IMR-90 (cell line): ENCODE data around the gene CTSL. TPM values are rescaled to one million over a fixed set of nuclear protein-coding genes. Genes with fewer than 3 reads are reported as not detected.

Source experiments
- ATAC-seq: fragments of 200-7000 bp; cut with Tn5 transposase; 2 replicates; pipeline ENCODE4 v1.9.1; 2020; ENCODE audit warnings: low read depth, mild to moderate bottlenecking, moderate library complexity
- BruUV-seq: library from RNA; stranded (reverse); fragments of 400-500 nt; replicated peaks from 2 replicates; lab custom pipeline; 2021; lab: Mats Ljungman, UMichigan
- CTCF ChIA-PET: fragments of 300-600 bp; formaldehyde crosslinking; extraction: SDS; loops from one replicate; lab custom pipeline; 2021; ENCODE audit warnings: antibody characterized with exemption; lab: Yijun Ruan, JAX
- POLR2A ChIA-PET: fragments of 300-600 bp; sonication (Branson Sonifier 250); formaldehyde crosslinking; loops from one replicate; lab custom pipeline; 2022; ENCODE audit warnings: antibody characterized with exemption; ENCODE audit not compliant: unreplicated experiment; lab: Charles Lee
- DNase-seq: peaks from one replicate; pipeline ENCODE4 v3.0.0; 2013
- H2AFZ ChIP-seq: replicated peaks from 2 replicates; pipeline ENCODE3; 2013; ENCODE audit warnings: low read length, mild to moderate bottlenecking; ENCODE audit not compliant: poor library complexity
- H2AK5ac ChIP-seq: 2 replicates; pipeline ENCODE4 v1.6.1; 2013; ENCODE audit warnings: low read depth, low read length, inconsistent platforms
- H2AK9ac ChIP-seq: replicated peaks from 2 replicates; pipeline ENCODE3; 2013; ENCODE audit warnings: mild to moderate bottlenecking, low read depth, low read length, moderate library complexity; ENCODE audit not compliant: poor library complexity
- H2BK120ac ChIP-seq: 2 replicates; pipeline ENCODE4 v1.6.1; 2013; ENCODE audit warnings: low read depth, low read length, inconsistent platforms
- H2BK15ac ChIP-seq: 3 replicates; pipeline ENCODE4 v1.6.1; 2013; ENCODE audit warnings: low read depth, low read length, inconsistent platforms
- H2BK20ac ChIP-seq: 2 replicates; pipeline ENCODE4 v1.6.1; 2013; ENCODE audit warnings: low read depth, mild to moderate bottlenecking, inconsistent platforms, low read length, moderate library complexity
- H2BK5ac ChIP-seq: 2 replicates; pipeline ENCODE4 v1.6.1; 2013; ENCODE audit warnings: mild to moderate bottlenecking, low read depth, low read length, inconsistent platforms; ENCODE audit not compliant: poor library complexity, severe bottlenecking
- H3K14ac ChIP-seq: replicated peaks from 2 replicates; pipeline ENCODE4 v1.6.1; 2013; ENCODE audit warnings: low read depth, low read length, inconsistent platforms
- H3K18ac ChIP-seq: 2 replicates; pipeline ENCODE4 v1.6.1; 2013; ENCODE audit warnings: low read depth, low read length, control low read depth
- H3K23ac ChIP-seq: 2 replicates; pipeline ENCODE4 v1.6.1; 2013; ENCODE audit warnings: low read depth, low read length, inconsistent platforms
- H3K27ac ChIP-seq: 2 replicates; pipeline ENCODE4 v1.5.1; 2013; ENCODE audit warnings: mild to moderate bottlenecking, control low read depth, low read length; ENCODE audit not compliant: insufficient read depth
- H3K27me3 ChIP-seq: 2 replicates; pipeline ENCODE4 v1.6.1; 2013; ENCODE audit warnings: low read length; ENCODE audit not compliant: control insufficient read depth, insufficient read depth
- H3K36me3 ChIP-seq: 2 replicates; pipeline ENCODE4 v1.6.1; 2013; ENCODE audit warnings: low read length, mixed read lengths; ENCODE audit not compliant: control insufficient read depth, insufficient read depth
- H3K4ac ChIP-seq: 2 replicates; pipeline ENCODE4 v1.6.1; 2013; ENCODE audit warnings: low read depth, low read length, inconsistent platforms
- H3K4me1 ChIP-seq: 2 replicates; pipeline ENCODE4 v1.6.1; 2013; ENCODE audit warnings: low read length, mixed read lengths; ENCODE audit not compliant: control insufficient read depth, insufficient read depth
- H3K4me2 ChIP-seq: 2 replicates; pipeline ENCODE4 v1.6.1; 2013; ENCODE audit warnings: low read depth, mild to moderate bottlenecking, control low read depth, low read length, moderate library complexity
- H3K4me3 ChIP-seq: 2 replicates; pipeline ENCODE4 v1.5.1; 2013; ENCODE audit warnings: low read depth, mild to moderate bottlenecking, control low read depth, low read length, moderate library complexity; ENCODE audit not compliant: insufficient read depth
- H3K56ac ChIP-seq: 2 replicates; pipeline ENCODE4 v1.6.1; 2013; ENCODE audit warnings: low read length, inconsistent platforms; ENCODE audit not compliant: insufficient read depth; ENCODE audit errors: extremely low read depth
- H3K79me1 ChIP-seq, 2 experiments: 2 replicates each; pipeline ENCODE4 v1.6.1; 2013; ENCODE audit warnings: low read length in 2 of 2, inconsistent platforms in 1 of 2, low read depth in 1 of 2
- H3K9ac ChIP-seq: 2 replicates; pipeline ENCODE4 v1.6.1; 2013; ENCODE audit warnings: low read depth, low read length, control low read depth
- H3K9me1 ChIP-seq: 2 replicates; pipeline ENCODE4 v1.6.1; 2013; ENCODE audit warnings: low read length, inconsistent platforms; ENCODE audit not compliant: insufficient read depth
- H3K9me3 ChIP-seq: 2 replicates; pipeline ENCODE4 v1.6.1; 2013; ENCODE audit warnings: low read length; ENCODE audit not compliant: control insufficient read depth, insufficient read depth
- H4K20me1 ChIP-seq: 2 replicates; pipeline ENCODE4 v1.6.1; 2013; ENCODE audit warnings: low read length, inconsistent platforms; ENCODE audit not compliant: insufficient read depth
- H4K5ac ChIP-seq: 2 replicates; pipeline ENCODE4 v1.6.1; 2013; ENCODE audit warnings: mild to moderate bottlenecking, low read depth, low read length, control low read depth
- H4K8ac ChIP-seq, 2 experiments: 2 replicates each; pipeline ENCODE4 v1.6.1; 2013; ENCODE audit warnings: low read depth in 2 of 2, low read length in 2 of 2, control low read depth in 1 of 2, inconsistent platforms in 1 of 2
- H4K91ac ChIP-seq: 2 replicates; pipeline ENCODE4 v1.6.1; 2013; ENCODE audit warnings: low read depth, low read length, inconsistent platforms; ENCODE audit not compliant: insufficient read depth
- BHLHE40 ChIP-seq: fragments of 150-350 bp; IDR thresholded peaks from 2 replicates; pipeline ENCODE4 v1.6.1; 2016; ENCODE audit warnings: mild to moderate bottlenecking, low read depth, low read length
- CEBPB ChIP-seq: IDR thresholded peaks from 2 replicates; pipeline ENCODE4 v1.6.1; 2012; ENCODE audit warnings: low read depth, low read length, improper control_type of control experiment
- CHD1 ChIP-seq: IDR thresholded peaks from 2 replicates; pipeline ENCODE4 v1.6.1; 2012; ENCODE audit warnings: low read depth, low read length, improper control_type of control experiment
- CTCF ChIP-seq: conservative IDR thresholded peaks from 2 replicates; pipeline ENCODE4 v1.5.1; 2012; ENCODE audit warnings: mild to moderate bottlenecking, low read depth, low read length, improper control_type of control experiment
- FOS ChIP-seq: fragments of 150-350 bp; IDR thresholded peaks from 2 replicates; pipeline ENCODE4 v1.6.1; 2016; ENCODE audit warnings: low read depth, low read length
- MAFK ChIP-seq: IDR thresholded peaks from 2 replicates; pipeline ENCODE4 v1.6.1; 2012; ENCODE audit warnings: low read depth, low read length, improper control_type of control experiment
- MAZ ChIP-seq: IDR thresholded peaks from 2 replicates; pipeline ENCODE4 v1.6.1; 2012; ENCODE audit warnings: low read depth, mild to moderate bottlenecking, low read length, improper control_type of control experiment, moderate library complexity, borderline replicate concordance
- MXI1 ChIP-seq: IDR thresholded peaks from 2 replicates; pipeline ENCODE4 v1.6.1; 2012; ENCODE audit warnings: low read depth, mild to moderate bottlenecking, low read length, moderate library complexity, borderline replicate concordance
- NFE2L2 ChIP-seq: fragments of 150-350 bp; IDR thresholded peaks from 2 replicates; pipeline ENCODE4 v1.6.1; 2016; ENCODE audit warnings: low read depth, mild to moderate bottlenecking, low read length
- POLR2A ChIP-seq: IDR thresholded peaks from 2 replicates; pipeline ENCODE4 v1.6.1; 2012; ENCODE audit warnings: mild to moderate bottlenecking, low read depth, low read length
- RAD21 ChIP-seq: IDR thresholded peaks from 2 replicates; pipeline ENCODE4 v1.6.1; 2012; ENCODE audit warnings: low read length, improper control_type of control experiment
- RCOR1 ChIP-seq: IDR thresholded peaks from 2 replicates; pipeline ENCODE4 v1.6.1; 2012; ENCODE audit warnings: mild to moderate bottlenecking, low read length, improper control_type of control experiment; ENCODE audit not compliant: insufficient replicate concordance
- RFX5 ChIP-seq: IDR thresholded peaks from 2 replicates; pipeline ENCODE4 v1.8.0; 2012; ENCODE audit warnings: low read depth, mild to moderate bottlenecking, low read length, moderate library complexity
- SMC3 ChIP-seq: fragments of 150-350 bp; IDR thresholded peaks from 2 replicates; pipeline ENCODE4 v1.6.1; 2016; ENCODE audit warnings: low read depth, mild to moderate bottlenecking, antibody characterized with exemption, low read length, moderate library complexity
- USF2 ChIP-seq: fragments of 150-350 bp; IDR thresholded peaks from 2 replicates; pipeline ENCODE4 v1.6.1; 2017; ENCODE audit warnings: mild to moderate bottlenecking, antibody characterized with exemption, low read length, low read depth
- WGBS, 2 experiments: methylation state at CpG; one replicate each; pipeline versions ENCODE4 v1.1.5 to v1.1.7; 2013; ENCODE audit warnings: missing lambda C conversion rate in 2 of 2; ENCODE audit not compliant: insufficient read length in 1 of 2; ENCODE audit errors: extremely low coverage in 2 of 2; 5-methylcytosine and 5-hydroxymethylcytosine counted together
- dilution Hi-C: fragments of 300-500 bp; cut with HindIII; formaldehyde crosslinking; loops from one replicate; pipeline ENCODE4 v1.14.3; 2018; ENCODE audit warnings: low sequenced_read_pairs; ENCODE audit not compliant: unreplicated experiment
- in situ Hi-C: fragments of 300-500 bp; cut with MboI; formaldehyde crosslinking; loops from 3 replicates; pipeline ENCODE4 v1.14.3; 2019; ENCODE audit warnings: low sequenced_read_pairs, inconsistent platforms, mixed read lengths
- intact Hi-C: fragments of 100-400 bp; cut with micrococcal nuclease; formaldehyde crosslinking; loops from 2 replicates; pipeline ENCODE4 v1.10.0; 2022
- polyA plus RNA-seq, 3 experiments: library from polyadenylated mRNA; depleted of rRNA; stranded (reverse); fragments of >200 nt; gene quantifications; 2 replicates each; pipeline ENCODE4 v1.2.3, GENCODE V29; 2012; ENCODE audit warnings: low replicate concordance in 1 of 3
- total RNA-seq: library from RNA; depleted of rRNA; stranded (reverse); fragments of >200 nt; gene quantifications from 2 replicates; pipeline ENCODE4 v1.2.3, GENCODE V29; 2012

Gene CTSL
- total and polyA plus RNA-seq, 2 of the 4 experiments (the other 2 are of a cell fraction): 57.0 to 112 TPM

- in situ Hi-C loops (loop anchor here (25.0 kb wide), 2 partner anchors 339 to 1314 kb away; no protein-coding TSS in a partner anchor), intact Hi-C loops (no loop called here), dilution Hi-C loops (no loop called here)
- Histone ChIP-seq H3K4me3 (no peak overlapping the region), H4K5ac (no peak overlapping the region), H4K91ac (no peak overlapping the region), H2AK9ac (no peak overlapping the region), H3K9ac (no peak overlapping the region), H3K9me1 (no peaks in the 10 kb centered on the region; the same call in 1 of the 2 replicates), H3K14ac (no peak overlapping the region), H4K8ac (no peak overlapping the region), H3K79me1 (no peaks in the 10 kb centered on the region), H2BK5ac (no peak overlapping the region), H4K20me1 (no peaks in the 10 kb centered on the region), H2BK15ac (no peak overlapping the region), H3K18ac (no peak overlapping the region), H3K27me3 (no peaks in the 10 kb centered on the region), H3K56ac (no peak overlapping the region), H3K36me3 (no peaks in the 10 kb centered on the region), H3K23ac (no peak overlapping the region), H2AFZ (no peak overlapping the region), H2BK120ac (no peak overlapping the region), H2AK5ac (no peak overlapping the region), H3K9me3 (no peaks in the 10 kb centered on the region; the same call in 1 of the 2 replicates), H3K4me1 (no peaks in the 10 kb centered on the region), H3K27ac (no peak overlapping the region), H2BK20ac (no peak overlapping the region), H3K4ac (no peak overlapping the region), H3K4me2 (no peak overlapping the region)
- no peak for ATAC-seq
- POLR2A ChIA-PET: no interaction called here
- no TSS peak for BruUV-seq
- 86% methylated on average over 6 of the region's 14 CpGs; no CpG with 5 or more reads in 1 of the 2 experiments for WGBS, 2 experiments
- no peak for DNase-seq
- CTCF ChIA-PET: no interaction called here
- TF ChIP-seq CHD1 (no peak), NFE2L2 (no peak), RAD21 (no peak), POLR2A (no peak), RCOR1 (no peak), MAFK (no peak), MXI1 (no peak), SMC3 (no peak), USF2 (no peak), CTCF (no peak), BHLHE40 (no peak), RFX5 (no peak), MAZ (no peak), FOS (no peak), CEBPB (no peak)
Observed at GRCh38 chr9:87698069-87698809, 27.7 kb upstream of the CTSL start.
